OCI-LY3 (cell line): ENCODE measurements around the gene HOXA6.

Experiments
- CTCF ChIP-seq: fragments of 200-600, 300-600 bp; sonication (generic); IDR thresholded peaks from 2 replicates; pipeline ENCODE4 v1.5.1; 2014; ENCODE audit warnings: antibody characterized with exemption, low read length, low read depth
- EZH2phosphoT487 ChIP-seq: fragments of 200-600 bp; shearing (Covaris generic); IDR thresholded peaks from 2 replicates; pipeline ENCODE4 v1.6.1; 2018; ENCODE audit warnings: antibody characterized with exemption, mixed run types, low read depth

GRCh38 chr7:27179030-27179429, 31.5 kb upstream of the HOXA6 start:
- TF ChIP-seq CTCF = no peak
- no peak for TF ChIP-seq EZH2phosphoT487
